ENCODE measurements around the gene CCDC6. TPM values are rescaled to one million over a fixed set of nuclear protein-coding genes. Genes with fewer than 3 reads are reported as not detected.

Gene CCDC6
- total RNA-seq, 1 donor from 2014 or later: 15.0 TPM

GRCh38 chr10:59830601-59831259 is 75.6 kb downstream of the CCDC6 start:
- ATAC-seq (ENCODE audit: poor library complexity) (peak; percentile 74), DNase-seq (no peak)
- intact Hi-C loops (cut with DNase I): loop anchor here (2.0 to 10.0 kb wide), 2 partner anchors 204 to 596 kb away; no protein-coding TSS in a partner anchor

- intact Hi-C loops (cut with DNase I): no loop called here
- no peak for DNase-seq
- no peak for ATAC-seq (ENCODE audit: poor library complexity)
These were observed 76.8 kb downstream of the CCDC6 start for GRCh38 chr10:59829601-59830000.

- intact Hi-C loops (cut with DNase I): no loop called here
- no peak for DNase-seq
- no peak for ATAC-seq (ENCODE audit: poor library complexity)
These were observed 77.3 kb downstream of the CCDC6 start for GRCh38 chr10:59829024-59829423.

- DNase-seq (no peak), ATAC-seq (ENCODE audit: poor library complexity) (peak; percentile 59)
- intact Hi-C loops (cut with DNase I): no loop called here
These were observed 80.4 kb downstream of the CCDC6 start for GRCh38 chr10:59825932-59826331.

- ATAC-seq (ENCODE audit: poor library complexity) (no peak), DNase-seq (no peak)
- intact Hi-C loops (cut with DNase I): no loop called here
These were observed 82.6 kb downstream of the CCDC6 start for GRCh38 chr10:59823751-59824150.

GRCh38 chr10:59823111-59823510 is 83.2 kb downstream of the CCDC6 start:
- ATAC-seq (ENCODE audit: poor library complexity) (peak; percentile 49), DNase-seq (peak; percentile 43)
- intact Hi-C loops (cut with DNase I): no loop called here

- ATAC-seq (ENCODE audit: poor library complexity): peak; percentile 40
- intact Hi-C loops (cut with DNase I): no loop called here
- DNase-seq: no peak
These were observed 85.9 kb downstream of the CCDC6 start for GRCh38 chr10:59820471-59820870.

GRCh38 chr10:59819683-59820082 is 86.7 kb downstream of the CCDC6 start:
- ATAC-seq (ENCODE audit: poor library complexity): no peak
- DNase-seq: no peak
- intact Hi-C loops (cut with DNase I): no loop called here

- DNase-seq (no peak), ATAC-seq (ENCODE audit: poor library complexity) (no peak)
- intact Hi-C loops (cut with DNase I): no loop called here
These were observed 87.1 kb downstream of the CCDC6 start for GRCh38 chr10:59819265-59819664.

- intact Hi-C loops (cut with DNase I): no loop called here
- ATAC-seq (ENCODE audit: poor library complexity) (no peak), DNase-seq (peak; percentile 53)
These were observed 88.6 kb downstream of the CCDC6 start for GRCh38 chr10:59817773-59818172.

- DNase-seq (no peak), ATAC-seq (ENCODE audit: poor library complexity) (no peak)
- intact Hi-C loops (cut with DNase I): no loop called here
These were observed 91.5 kb downstream of the CCDC6 start for GRCh38 chr10:59814878-59815277.

GRCh38 chr10:59812519-59813122 is 93.7 kb downstream of the CCDC6 start:
- intact Hi-C loops (cut with DNase I): no loop called here
- no peak for DNase-seq
- ATAC-seq (ENCODE audit: poor library complexity): no peak

- intact Hi-C loops (cut with DNase I): no loop called here
- ATAC-seq (ENCODE audit: poor library complexity): no peak
- DNase-seq: no peak
These were observed 96.7 kb downstream of the CCDC6 start for GRCh38 chr10:59809644-59809974.

GRCh38 chr10:59808896-59809643 is 97.3 kb downstream of the CCDC6 start:
- intact Hi-C loops (cut with DNase I): no loop called here

GRCh38 chr10:59807629-59808620 is 98.4 kb downstream of the CCDC6 start:
- intact Hi-C loops (cut with DNase I): no loop called here
- ATAC-seq (ENCODE audit: poor library complexity): peak; percentile 86
- peak; percentile 72 for DNase-seq

More at GRCh38 chr10:59808896-59809643, 97.3 kb downstream of the CCDC6 start:
- peak; percentile 76 for ATAC-seq (ENCODE audit: poor library complexity)
- peak; percentile 85 for DNase-seq

GRCh38 chr10:59805014-59805413 is 101.3 kb downstream of the CCDC6 start:
- intact Hi-C loops (cut with DNase I): no loop called here
- no peak for DNase-seq
- ATAC-seq (ENCODE audit: poor library complexity): no peak

GRCh38 chr10:59804220-59804619 is 102.1 kb downstream of the CCDC6 start:
- ATAC-seq (ENCODE audit: poor library complexity): no peak
- intact Hi-C loops (cut with DNase I): no loop called here

GRCh38 chr10:59803714-59804113 is 102.6 kb downstream of the CCDC6 start:
- intact Hi-C loops (cut with DNase I): no loop called here
- no peak for DNase-seq

More at GRCh38 chr10:59804220-59804619, 102.1 kb downstream of the CCDC6 start:
- DNase-seq: no peak

GRCh38 chr10:59801171-59801570 is 105.2 kb downstream of the CCDC6 start:
- DNase-seq: no peak
- no peak for ATAC-seq (ENCODE audit: poor library complexity)
- intact Hi-C loops (cut with DNase I): no loop called here

More at GRCh38 chr10:59803714-59804113, 102.6 kb downstream of the CCDC6 start:
- ATAC-seq (ENCODE audit: poor library complexity): no peak

Data from Right ventricle myocardium superior (tissue), 1 donor.